Stimulated activated CD4-positive, alpha-beta T cell treated with anti-CD3 and anti-CD28 coated beads, Interleukin-1b, Interleukin-23, amount 100 ng/mL, for 4 hours (primary cell): ENCODE data around the gene GALNT2.

Experiments used
- DNase-seq, 2 donors: peaks; one replicate each; pipeline ENCODE4 v3.0.0-alpha.2; 2020; ENCODE audit warnings: low read depth in 2 of 2

Gene GALNT2

DNA sequence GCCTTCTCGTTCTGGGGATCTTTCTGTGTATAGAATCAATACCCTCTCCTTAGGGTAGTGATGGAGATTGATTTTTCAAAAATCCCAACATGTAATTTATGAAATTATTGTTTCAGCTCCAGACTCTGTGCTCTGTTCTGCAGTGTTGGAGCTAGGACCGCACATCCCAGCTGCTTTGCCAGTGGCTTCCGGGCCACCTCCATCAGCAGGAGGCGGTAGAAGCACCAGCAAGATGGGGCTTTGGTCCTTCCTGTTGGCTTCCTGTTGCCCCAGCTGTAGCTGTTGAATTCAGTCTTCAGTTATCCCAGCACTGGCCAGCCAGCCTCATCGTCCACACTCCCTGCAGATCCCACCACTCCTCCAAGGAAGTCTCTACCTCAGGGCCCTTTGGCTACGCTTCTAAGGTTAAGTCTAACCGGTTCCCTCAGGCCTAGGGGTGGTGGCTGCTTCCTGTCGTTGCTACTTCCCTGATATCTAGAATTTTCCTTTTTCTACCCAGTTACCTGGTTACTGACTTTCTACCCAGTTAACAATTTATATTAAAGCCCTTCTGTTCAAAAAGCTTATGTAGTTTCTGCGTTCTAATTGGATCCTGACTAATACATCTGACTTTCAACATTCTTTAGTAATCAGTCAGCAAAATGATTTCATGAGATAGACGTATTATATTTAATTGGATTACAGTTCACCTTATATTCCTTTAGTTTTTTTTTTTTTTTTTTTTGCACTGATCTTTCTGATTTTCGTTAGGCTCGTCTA lies 24.6 kb downstream of the GALNT2 start:
- DNase-seq: no peak

DNA sequence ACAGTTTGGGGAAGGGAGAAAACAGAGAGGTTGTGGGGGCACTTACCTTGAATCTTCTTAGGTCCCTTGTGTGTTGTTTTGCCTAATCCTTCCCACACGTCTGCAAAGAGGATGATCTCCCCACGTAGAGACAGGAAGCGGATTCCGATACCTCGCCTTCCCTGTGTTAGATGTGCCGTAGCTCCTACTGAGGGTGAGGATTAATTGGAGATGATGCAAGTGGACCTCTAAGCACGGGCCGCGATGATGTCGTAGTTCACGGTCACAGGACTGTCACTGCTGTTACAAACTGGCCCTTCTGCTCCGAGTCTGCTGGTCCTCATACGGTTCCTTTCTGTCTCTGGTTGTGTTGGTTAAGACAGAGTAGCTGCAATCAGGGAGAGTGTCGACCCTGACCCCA lies 27.7 kb downstream of the GALNT2 start:
- DNase-seq: no peak

DNA sequence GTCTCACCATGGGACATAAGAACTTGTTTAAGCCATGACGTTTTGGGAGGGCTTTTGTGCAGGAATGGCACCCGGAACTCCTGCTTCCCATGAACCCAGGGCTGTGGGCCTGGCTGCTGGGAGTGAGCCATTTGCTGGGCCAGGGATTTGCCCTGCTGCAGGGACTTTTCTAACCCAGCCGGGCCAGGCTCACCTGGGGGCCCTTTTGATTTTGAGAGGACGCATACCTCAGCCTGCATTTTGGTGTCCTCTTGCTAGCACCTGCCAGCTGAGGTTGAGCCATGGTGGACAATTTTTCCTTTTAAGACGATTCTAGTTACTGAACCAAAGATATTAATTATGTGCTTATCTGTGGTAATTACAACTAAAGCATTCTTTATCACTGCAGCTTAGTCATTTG lies 28.9 kb downstream of the GALNT2 start:
- no peak for DNase-seq

DNA sequence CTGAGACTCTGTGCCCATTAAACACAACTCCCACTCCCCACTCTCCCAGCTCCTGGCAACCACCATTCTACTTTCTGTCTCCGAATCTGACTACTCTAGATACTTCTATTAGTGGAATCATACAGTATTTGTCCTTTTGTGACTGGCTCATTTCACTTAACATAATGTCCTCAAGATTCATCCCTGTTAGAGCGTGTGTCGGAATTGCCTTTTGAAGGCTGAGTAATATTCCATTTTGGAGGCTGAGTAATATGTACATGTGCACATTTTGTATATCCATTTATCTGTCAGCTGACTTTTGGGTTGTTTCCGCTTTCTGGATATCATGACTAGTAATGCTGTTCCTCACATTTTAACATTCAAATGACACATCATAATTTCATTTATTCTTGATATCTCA lies 30.3 kb downstream of the GALNT2 start:
- no peak for DNase-seq

DNA sequence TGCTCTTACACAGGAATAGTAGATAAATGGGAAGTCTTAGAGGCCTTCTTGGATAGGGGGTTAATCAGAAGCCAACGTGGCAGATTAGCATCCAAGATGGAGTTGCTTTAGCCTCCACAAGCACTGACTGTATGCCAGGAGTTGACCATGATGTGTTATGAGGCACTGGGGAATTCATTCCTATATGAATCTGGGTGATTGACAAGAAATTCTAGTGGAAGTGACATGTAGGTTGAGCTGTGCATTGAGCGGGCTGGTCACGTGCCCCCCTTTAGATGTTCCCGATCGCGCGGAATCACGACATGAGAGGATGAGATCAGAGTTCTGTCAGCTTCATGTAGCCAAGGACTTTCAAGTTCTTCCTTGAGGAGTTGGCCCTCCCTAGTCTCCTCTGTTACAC lies 31.7 kb downstream of the GALNT2 start:
- DNase-seq: no peak

DNA sequence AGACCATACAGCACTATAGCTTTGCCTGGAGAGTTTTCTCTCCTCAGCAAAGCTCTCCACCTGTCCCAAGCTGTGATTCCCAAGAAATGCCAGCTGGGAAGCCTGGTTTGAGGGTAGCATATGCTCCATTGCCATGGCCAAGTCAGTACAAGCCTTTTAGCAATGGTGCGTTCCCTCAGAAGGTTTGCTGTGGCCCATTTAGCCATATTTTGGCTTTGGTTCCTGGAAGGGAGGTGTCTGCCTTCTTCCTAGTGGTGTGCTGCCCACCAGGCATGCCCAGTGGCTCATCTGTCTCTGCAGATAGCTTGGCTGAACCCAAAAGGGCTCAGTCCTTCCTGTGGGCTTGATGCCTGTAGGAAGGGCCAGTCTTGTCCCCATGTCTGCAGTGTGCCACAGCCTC lies 32.4 kb downstream of the GALNT2 start:
- no peak for DNase-seq

DNA sequence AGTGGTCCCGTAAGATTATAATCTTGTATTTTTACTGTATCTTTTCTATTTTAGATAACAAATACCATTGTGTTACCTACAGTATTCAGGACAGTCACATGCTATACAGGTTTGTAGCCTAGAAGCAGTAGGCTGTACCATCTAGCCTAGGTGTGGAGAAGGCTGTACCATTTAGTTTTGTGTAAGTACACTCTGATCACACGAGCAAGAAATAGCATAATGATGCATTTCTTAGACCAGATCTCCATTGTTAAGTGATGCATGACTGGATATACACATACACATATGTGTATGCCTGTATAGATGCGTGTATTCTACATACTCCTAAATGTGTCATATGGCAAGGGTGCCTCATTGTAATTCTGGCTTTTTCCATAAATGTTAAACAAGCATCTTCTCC lies 33.9 kb downstream of the GALNT2 start:
- no peak for DNase-seq

DNA sequence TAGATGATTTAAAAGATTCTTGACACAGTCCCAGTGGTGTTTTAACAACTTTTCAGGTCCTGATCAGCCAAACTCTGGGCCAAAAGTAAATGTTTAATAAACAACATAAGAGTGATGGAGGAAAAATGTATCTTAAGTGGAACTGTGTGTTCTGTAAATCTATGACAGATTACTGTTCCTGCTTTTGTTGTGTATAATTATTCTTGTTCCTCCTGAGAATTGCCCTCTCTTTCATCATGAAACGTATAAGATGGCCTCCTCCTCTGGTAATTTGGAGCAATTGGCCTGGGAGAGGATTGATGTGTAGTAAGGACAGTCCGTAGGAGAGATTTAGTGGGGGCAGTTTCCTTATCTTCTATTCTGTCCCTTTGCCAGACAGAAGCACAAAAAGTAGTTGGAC lies 34.5 kb downstream of the GALNT2 start:
- DNase-seq: no peak

DNA sequence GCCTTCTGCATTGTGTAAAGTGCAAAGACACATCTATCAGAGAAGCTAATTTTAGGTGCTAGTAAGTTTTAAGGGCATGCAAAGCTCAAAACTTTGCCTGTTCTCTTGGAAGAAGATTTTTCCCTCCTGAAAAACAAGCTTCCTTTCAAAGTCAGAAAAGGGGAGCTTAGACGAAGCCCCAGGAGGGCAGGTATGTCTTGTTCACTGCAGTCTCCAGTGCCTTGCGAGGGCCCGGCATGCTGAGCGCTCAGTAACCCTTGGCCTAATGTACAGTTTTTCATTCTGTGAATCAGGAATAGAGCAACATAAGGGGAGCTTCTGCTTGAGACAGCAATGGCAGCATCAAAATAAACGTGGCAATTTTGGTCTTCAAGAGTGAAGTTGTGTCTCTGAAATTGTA lies 35.0 kb downstream of the GALNT2 start:
- DNase-seq: no peak

DNA sequence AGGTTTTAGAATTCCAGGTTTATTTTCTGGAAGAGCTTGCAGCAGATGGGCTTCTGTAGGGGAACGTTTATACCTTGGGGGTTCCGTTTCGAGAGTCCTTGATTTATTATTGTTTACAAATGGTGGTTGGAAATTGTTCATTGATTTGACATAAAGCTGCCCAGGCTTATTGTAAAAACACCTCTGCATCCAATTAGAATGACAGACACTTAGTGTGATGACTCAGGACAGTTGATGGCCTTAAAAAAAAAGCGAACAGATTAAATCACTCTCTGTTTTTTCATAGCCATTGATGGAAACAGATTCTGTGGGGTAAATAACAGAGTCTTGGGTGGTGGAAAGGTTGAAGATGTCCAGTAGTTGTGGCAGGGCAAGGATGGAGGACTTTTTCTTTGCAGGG lies 35.4 kb downstream of the GALNT2 start:
- DNase-seq: no peak

DNA sequence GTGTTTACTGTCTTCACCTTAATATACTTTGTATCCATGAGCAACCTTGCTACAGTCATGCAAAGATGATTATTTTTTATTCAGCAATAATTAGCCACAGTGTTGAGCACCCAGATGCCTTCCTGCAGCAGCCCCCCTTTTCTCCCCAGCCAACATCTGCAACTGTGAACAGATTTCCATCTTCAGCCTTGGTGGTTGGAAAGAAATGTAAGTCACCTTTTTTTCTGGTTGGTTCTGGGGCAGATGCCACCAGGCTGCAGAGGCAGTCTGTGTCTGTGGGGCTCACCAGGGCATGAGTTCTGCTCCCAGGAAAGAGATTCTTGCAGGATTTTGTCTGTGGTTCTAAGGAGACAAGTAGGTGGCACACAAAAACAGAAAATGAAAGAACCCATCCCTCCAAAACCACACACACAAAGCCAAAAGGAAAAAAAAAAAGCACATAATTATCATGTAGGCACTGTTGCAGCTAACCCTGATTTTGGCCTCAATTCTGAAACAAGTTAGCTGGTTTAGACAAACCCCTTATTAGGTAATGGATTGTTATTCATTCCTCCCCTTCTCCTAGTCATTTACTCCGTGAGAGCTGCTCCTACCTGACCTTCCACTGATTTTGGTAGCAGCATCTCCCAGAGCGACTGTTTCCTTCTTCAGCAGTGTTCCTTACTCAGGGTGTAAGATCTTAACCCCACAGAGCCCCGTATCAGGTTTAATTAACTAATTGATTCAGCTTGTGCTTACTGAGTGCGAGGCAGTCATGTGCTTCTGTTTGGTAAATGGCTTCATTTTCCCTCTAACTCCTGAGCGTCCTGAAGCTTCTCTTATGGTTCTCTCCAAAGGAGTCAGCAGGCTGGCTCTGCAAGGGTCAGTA lies 36.5 kb downstream of the GALNT2 start:
- no peak for DNase-seq

DNA sequence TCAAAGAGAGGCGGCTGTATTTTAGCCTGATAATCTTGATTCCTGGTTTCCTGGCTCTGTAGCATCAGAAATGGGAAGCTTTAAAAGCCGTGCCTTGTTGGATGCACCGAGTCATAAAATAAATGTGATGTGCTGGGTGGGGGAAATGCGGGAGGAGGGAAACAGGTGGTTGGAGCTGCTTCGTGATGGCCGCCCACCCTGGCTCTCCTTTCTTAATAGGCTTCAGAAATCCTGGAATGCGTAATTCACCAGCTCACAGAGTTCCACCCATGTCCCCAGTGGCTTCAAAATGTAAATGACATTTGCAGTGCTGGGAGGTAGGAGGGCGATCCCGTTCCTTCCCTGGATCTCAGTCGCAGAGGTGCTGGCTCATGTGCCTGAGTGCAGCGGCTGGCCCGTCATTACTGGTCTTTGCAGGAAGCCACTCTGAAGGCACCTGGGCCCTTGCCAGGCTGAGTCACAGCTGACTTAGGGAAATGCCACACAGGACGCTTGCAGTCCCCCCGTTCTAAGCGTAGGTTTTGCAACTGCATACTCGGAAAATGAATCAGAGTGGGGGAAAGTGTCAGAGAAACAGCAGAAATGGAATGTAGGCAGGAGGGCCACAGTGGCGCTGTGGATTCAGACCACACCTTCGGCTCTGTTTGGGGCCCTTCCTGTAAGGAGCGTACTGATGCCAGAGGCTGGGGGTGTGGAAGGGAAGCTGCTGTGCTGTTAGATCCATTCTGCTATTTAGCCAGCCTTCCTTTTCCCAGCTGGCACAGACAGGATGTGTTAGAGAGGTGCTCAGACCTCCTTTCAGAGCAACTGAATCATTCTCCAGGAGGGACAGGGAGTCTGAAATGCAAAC lies 37.6 kb downstream of the GALNT2 start:
- peak; percentile 62 to 74 for DNase-seq

DNA sequence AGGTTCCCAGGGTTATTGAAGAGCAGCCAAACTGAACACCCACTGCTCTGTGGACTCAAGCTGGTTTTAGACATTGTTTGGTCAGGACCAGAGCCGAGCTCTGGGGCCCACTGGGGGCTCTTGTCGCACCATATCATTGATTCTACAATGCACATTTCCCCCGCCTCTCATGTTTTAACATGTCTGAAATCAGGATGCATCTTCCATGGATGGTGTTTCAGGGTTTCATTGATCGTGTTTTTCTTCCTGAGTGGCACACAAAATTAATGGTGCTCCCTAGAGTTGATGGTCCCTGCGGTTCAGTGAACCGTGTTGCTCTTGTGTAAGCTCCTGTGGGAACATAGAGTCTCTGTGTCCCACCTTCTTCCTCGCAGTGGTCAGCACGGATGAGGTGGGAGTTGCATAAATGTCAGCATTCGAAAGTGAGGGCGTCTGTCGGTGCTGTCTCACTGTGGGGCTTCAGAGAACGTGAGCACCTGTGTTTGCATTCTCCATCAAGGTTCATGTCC lies 38.3 kb downstream of the GALNT2 start:
- DNase-seq: no peak

DNA sequence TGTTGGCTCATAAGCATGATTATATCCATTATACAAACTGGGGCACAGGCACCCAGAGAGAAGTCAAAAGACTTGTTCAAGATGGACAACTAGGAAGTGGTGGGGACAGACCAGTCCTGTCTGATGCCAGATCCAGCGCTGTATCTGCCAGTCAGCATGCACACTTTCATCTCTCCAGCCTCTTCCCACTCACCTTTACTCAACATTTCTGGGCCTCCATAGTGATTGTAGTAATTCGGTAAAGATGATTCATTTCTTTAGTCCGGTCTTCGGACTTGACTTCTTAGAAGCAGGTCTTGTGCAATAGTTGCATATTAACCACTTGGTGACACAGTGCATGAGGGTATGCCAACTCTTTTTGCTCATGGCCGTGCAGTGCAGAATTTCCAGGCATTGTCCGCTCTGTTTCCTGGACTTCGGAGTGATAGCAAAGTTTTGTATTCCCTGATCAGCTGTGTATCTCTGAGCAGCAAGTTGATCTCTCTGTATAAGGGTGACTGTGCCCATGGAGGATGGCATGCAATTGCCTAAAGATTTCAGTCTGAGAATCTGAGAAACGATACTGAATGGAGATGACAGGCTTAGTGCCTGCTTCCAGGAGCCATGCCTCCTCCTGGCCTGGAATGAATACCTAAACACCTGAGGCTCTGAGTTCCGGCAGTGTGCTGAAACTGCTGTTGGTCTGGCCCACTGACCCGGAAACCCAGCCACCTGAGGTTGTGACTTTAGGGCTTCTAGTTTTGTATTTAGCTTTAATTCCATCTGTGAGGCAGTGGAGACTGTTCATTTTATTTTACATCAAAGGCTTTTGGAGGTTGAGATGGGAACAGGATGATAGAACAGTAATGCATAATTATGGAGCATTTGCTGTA lies 39.0 kb downstream of the GALNT2 start:
- no peak for DNase-seq

DNA sequence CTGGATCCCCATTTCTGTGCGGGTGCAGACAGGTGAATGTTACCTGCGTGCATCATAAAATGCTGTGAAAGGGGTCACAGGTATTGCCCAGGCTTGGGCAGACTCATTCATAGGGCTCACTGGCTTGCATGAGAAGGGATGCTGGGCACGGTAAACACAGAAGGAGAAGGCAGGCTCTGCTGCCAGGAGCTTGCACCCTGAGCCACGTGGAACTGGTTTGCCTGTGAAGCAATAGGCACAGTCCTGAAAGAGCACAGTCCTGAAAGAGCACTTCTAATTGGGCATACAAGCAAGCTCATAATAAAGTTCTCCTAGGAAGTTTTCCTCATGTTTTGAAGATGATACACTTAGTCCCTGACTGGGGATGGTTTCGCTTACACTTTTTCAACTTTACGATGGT lies 40.9 kb downstream of the GALNT2 start:
- no peak for DNase-seq

DNA sequence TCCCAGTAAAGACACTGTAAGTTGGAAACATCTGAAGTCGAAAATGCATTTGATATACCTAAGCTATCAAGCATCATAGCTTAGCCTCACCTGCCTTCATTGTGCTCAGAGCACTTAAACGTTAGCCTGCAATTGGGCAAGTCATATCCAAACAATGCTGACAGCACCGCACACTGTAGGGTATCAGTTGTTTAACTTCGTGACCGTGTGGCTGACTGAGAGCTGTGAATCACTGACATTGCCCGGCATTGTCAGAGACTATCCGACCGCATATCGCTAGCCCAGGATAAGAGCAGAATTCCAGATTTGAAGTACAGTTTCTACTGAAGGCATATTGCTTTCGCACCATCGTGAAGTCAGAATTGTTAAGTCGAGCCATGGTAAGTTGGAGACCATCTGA lies 41.5 kb downstream of the GALNT2 start:
- no peak for DNase-seq

DNA sequence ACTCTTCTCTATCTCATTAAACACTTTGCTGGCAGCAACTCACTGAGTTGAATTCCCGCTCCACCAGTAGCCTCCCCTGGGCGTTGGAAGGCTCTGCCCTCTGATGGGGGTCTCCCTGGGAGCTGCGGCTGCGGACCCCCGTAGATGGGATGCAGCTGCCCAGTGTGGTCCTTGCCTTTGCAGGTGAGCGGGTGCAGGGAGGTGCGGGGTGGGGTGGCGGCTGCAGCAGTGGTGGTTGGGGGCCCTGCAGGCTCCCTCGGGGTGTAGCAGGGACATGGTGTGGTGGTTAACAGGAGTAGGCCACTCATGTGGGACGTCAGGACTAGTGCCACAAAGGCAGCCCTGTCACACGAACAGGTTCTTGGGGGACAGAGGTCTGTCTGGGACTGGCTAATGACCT lies 42.0 kb downstream of the GALNT2 start:
- DNase-seq: no peak

DNA sequence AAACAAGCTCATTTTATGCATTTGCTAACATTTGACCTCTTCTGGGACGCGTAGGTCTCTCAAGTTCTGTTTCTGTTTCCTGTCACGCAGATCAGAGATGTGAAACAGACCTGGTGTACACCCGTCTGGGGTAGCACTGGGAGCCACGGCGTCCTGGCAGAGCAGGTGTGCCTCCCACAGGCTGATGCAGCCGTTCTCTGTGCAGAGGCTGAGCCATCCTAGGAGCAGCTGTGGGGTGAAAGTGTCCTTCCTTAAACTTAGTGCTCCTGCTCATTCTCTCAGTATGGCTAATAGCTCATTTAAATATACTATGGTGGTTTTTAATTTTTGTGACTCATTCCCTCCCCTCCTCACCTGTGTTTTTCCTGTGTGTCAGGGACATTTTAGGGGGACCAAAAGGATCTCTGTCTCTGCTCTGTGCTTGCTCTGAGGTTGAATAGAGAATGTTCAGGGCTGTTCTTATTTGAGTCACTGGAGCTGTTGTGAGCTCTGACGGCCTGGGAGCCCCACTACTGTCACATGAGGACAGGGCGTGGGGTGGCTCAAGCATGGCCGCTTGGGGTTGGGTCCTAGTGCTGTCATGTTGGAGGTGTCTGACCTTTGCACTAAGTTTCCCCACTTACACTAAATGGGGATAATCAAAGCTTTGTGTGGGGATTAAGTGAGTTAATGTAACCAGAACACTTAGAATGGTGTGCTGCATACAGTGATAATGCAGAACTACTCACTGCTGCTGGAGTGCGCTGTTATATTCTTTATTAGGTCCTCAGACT lies 43.0 kb downstream of the GALNT2 start:
- peak; percentile 27 to 69 for DNase-seq

DNA sequence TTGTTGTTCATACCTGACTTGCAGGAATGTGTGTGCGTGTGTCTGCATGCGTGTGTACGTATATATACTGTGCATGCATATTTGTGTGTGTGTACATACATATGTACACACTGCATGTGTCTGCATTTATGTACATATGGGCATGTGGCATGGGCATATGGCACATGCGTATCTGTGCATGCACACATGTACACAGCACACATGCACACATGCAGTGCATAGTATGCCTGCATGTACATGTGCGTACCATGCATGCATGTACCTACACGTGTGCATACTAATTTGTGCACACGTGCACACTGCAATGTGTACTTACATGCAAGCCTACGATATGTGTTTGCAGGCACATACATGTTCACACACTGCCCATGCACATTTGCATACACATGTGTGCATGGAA lies 43.9 kb downstream of the GALNT2 start:
- DNase-seq: no peak

DNA sequence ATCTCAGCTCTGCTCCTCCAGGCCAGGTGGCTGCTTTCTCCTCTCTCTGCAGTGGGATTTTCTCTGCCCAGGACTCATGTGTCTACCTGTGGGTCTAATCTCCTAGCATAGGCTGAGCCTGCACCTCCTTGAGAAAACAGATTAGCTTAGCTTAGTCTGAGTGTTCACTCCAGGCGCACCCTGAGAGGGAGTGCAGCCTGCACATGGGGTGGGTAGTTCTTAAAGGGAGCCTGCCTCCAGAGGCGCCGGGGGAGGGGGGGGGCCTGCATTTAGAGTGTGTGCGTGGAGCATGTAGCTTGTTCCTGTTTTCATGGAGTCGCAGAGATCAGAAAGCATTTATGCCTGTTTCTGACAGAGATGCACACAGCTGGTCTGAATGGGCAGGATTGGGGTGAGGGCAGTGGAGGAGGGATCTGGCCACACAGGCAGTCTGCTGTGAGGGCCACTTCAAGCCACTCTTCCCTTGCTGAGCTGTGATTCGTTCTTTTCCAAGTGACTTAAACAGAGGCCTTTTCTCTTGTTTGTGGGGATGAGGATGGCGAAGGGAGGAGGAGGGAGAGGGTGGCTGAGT lies 45.2 kb downstream of the GALNT2 start:
- no peak for DNase-seq
